GM12873 (cell line): ENCODE results near the gene LAIR2.

ENCODE experiments used
- CTCF ChIP-seq: IDR thresholded peaks from 2 replicates; pipeline ENCODE4 v1.5.1; 2012; ENCODE audit warnings: low read depth, mild to moderate bottlenecking, moderate library complexity, low read length, control low read depth; ENCODE audit not compliant: insufficient read depth; ENCODE audit errors: missing control alignments

The LAIR2 gene

GRCh38 chr19:54489766-54490165 is 12.9 kb upstream of the LAIR2 start:
- no peak for TF ChIP-seq CTCF

GRCh38 chr19:54492568-54492967 is 10.1 kb upstream of the LAIR2 start:
- TF ChIP-seq CTCF: no peak

GRCh38 chr19:54493967-54494585 is 8.6 kb upstream of the LAIR2 start:
- TF ChIP-seq CTCF: no peak

GRCh38 chr19:54506079-54506478 is 3.4 kb downstream of the LAIR2 start:
- TF ChIP-seq CTCF: no peak

- TF ChIP-seq CTCF: no peak
Measured at GRCh38 chr19:54507824-54508223, 5.2 kb downstream of the LAIR2 start.

GRCh38 chr19:54515156-54515555 is 12.5 kb downstream of the LAIR2 start:
- TF ChIP-seq CTCF: no peak

GRCh38 chr19:54517483-54517882 is 14.9 kb downstream of the LAIR2 start:
- TF ChIP-seq CTCF: no peak
